CD4-positive, alpha-beta T cell treated with Interleukin-17A for 1 hour (primary cell): Measurements from ENCODE around the gene CALML4.
"Not testable (repeated sequence)": the region's sequence is repeated elsewhere in the genome, so short reads cannot be mapped to it uniquely, and the experiment has no call there.

Source experiments
- DNase-seq: peaks from one replicate; pipeline ENCODE4 v3.0.0-alpha.2; 2020

The CALML4 gene

GRCh38 chr15:68224546-68225250 is 19.6 kb upstream of the CALML4 start:
- no peak for DNase-seq

- no peak for DNase-seq
These were observed 19.0 kb upstream of the CALML4 start for GRCh38 chr15:68224108-68224507.

GRCh38 chr15:68223171-68223570 is 18.0 kb upstream of the CALML4 start:
- DNase-seq: no peak

GRCh38 chr15:68222432-68222743 is 17.3 kb upstream of the CALML4 start:
- DNase-seq: not testable (repeated sequence)

GRCh38 chr15:68221530-68222431 is 16.6 kb upstream of the CALML4 start:
- not testable (repeated sequence) for DNase-seq

GRCh38 chr15:68220967-68221366 is 15.8 kb upstream of the CALML4 start:
- no peak for DNase-seq

- DNase-seq: no peak
These were observed 15.4 kb upstream of the CALML4 start for GRCh38 chr15:68220489-68220888.

- DNase-seq: no peak
These were observed 14.0 kb upstream of the CALML4 start for GRCh38 chr15:68218847-68219798.

- DNase-seq: no peak
These were observed 13.2 kb upstream of the CALML4 start for GRCh38 chr15:68218331-68218730.

- DNase-seq: no peak
These were observed 12.2 kb upstream of the CALML4 start for GRCh38 chr15:68217341-68217740.

GRCh38 chr15:68214838-68215254 is 9.7 kb upstream of the CALML4 start:
- no peak for DNase-seq

- no peak for DNase-seq
These were observed 9.1 kb upstream of the CALML4 start for GRCh38 chr15:68213991-68214837.

- not testable (repeated sequence) for DNase-seq
These were observed 8.3 kb upstream of the CALML4 start for GRCh38 chr15:68213491-68213845.

- DNase-seq: no peak
These were observed 6.7 kb upstream of the CALML4 start for GRCh38 chr15:68211656-68212320.

- DNase-seq: peak; percentile 44
These were observed 5.9 kb upstream of the CALML4 start for GRCh38 chr15:68210821-68211655.

GRCh38 chr15:68210409-68210756 is 5.3 kb upstream of the CALML4 start:
- DNase-seq: no peak

GRCh38 chr15:68209735-68210408 is 4.7 kb upstream of the CALML4 start:
- peak; percentile 24 for DNase-seq

GRCh38 chr15:68209272-68209671 is 4.1 kb upstream of the CALML4 start:
- no peak for DNase-seq

- DNase-seq: no peak
These were observed 3.6 kb upstream of the CALML4 start for GRCh38 chr15:68208636-68209240.

GRCh38 chr15:68208136-68208535 is 3.0 kb upstream of the CALML4 start:
- no peak for DNase-seq
